CD14-positive monocyte (primary cell): ENCODE data around the gene CACNB2. TPM values are rescaled to one million over a fixed set of nuclear protein-coding genes. Genes with fewer than 3 reads are reported as not detected.

Source experiments
- DNase-seq, 3 donors: peaks; one replicate each; pipeline ENCODE4 v3.0.0-alpha.2; 2011 to 2022
- H2AFZ ChIP-seq: 2 replicates; pipeline ENCODE4 v1.6.0; 2012; ENCODE audit warnings: mild to moderate bottlenecking, low read depth, low read length, inconsistent platforms; ENCODE audit not compliant: insufficient read depth, poor library complexity, severe bottlenecking
- H3K27ac ChIP-seq, 2 donors: 1 replicate in 1 of 2; 2 replicates in 1 of 2; pipeline ENCODE4 v1.5.1; 2012 to 2013; ENCODE audit warnings: low read length in 2 of 2, control low read depth in 1 of 2, inconsistent platforms in 1 of 2, low read depth in 1 of 2, mild to moderate bottlenecking in 1 of 2
- H3K27me3 ChIP-seq, 2 donors: one replicate each; pipeline versions ENCODE4 v1.6.0 to v1.6.1; 2011 to 2013; ENCODE audit warnings: low read length in 2 of 2; ENCODE audit not compliant: control insufficient read depth in 2 of 2, insufficient read depth in 2 of 2
- H3K36me3 ChIP-seq, 2 donors: replicated peaks in 1 of 2; 1 replicate in 1 of 2; 2 replicates in 1 of 2; pipeline versions ENCODE4 v1.5.1 to v1.6.1; 2012 to 2013; ENCODE audit warnings: low read length in 2 of 2, control low read depth in 1 of 2, inconsistent platforms in 1 of 2, mild to moderate bottlenecking in 1 of 2; ENCODE audit not compliant: insufficient read depth in 2 of 2, control insufficient read depth in 1 of 2
- H3K4me1 ChIP-seq, 2 donors: 1 replicate in 1 of 2; 2 replicates in 1 of 2; pipeline versions ENCODE4 v1.5.1 to v1.6.1; 2012 to 2013; ENCODE audit warnings: low read length in 2 of 2, control low read depth in 1 of 2, inconsistent platforms in 1 of 2, mild to moderate bottlenecking in 1 of 2, moderate library complexity in 1 of 2; ENCODE audit not compliant: insufficient read depth in 2 of 2, control insufficient read depth in 1 of 2
- H3K4me2 ChIP-seq: replicated peaks from 2 replicates; pipeline ENCODE3; 2012; ENCODE audit warnings: low read length, moderate library complexity, mild to moderate bottlenecking; ENCODE audit not compliant: poor library complexity, severe bottlenecking; ENCODE audit errors: extremely low read depth
- H3K4me3 ChIP-seq, 3 experiments: fragments of 200-600 bp in 1 of 3; sonication (generic) in 1 of 3; replicated peaks in 1 of 3; 1 replicate in 2 of 3; 2 replicates in 1 of 3; pipeline ENCODE4 v1.5.1; 2011 to 2013; ENCODE audit warnings: low read length in 3 of 3, mild to moderate bottlenecking in 3 of 3, control low read depth in 2 of 3, low read depth in 2 of 3, inconsistent platforms in 1 of 3, moderate library complexity in 1 of 3
- H3K79me2 ChIP-seq: 2 replicates; pipeline ENCODE4 v1.6.0; 2012; ENCODE audit warnings: mild to moderate bottlenecking, control low read depth, inconsistent platforms, low read length, moderate library complexity; ENCODE audit not compliant: insufficient read depth
- H3K9ac ChIP-seq: 2 replicates; pipeline ENCODE4 v1.6.0; 2017; ENCODE audit warnings: low read length, mild to moderate bottlenecking; ENCODE audit not compliant: insufficient read depth, poor library complexity, severe bottlenecking
- H3K9me3 ChIP-seq, 2 donors: replicated peaks in 1 of 2; 1 replicate in 1 of 2; 2 replicates in 1 of 2; pipeline versions ENCODE4 v1.5.1 to v1.6.1; 2012 to 2013; ENCODE audit warnings: low read length in 2 of 2, control low read depth in 1 of 2; ENCODE audit not compliant: control insufficient read depth in 1 of 2, insufficient read depth in 1 of 2
- H4K20me1 ChIP-seq: 2 replicates; pipeline ENCODE4 v1.6.0; 2012; ENCODE audit warnings: mild to moderate bottlenecking, low read length, control low read depth, moderate library complexity; ENCODE audit not compliant: insufficient read depth
- H3K27ac Mint-ChIP-seq, 7 donors: one replicate each; pipeline ENCODE4 v1.8.0; 2020; ENCODE audit warnings: mild to moderate bottlenecking in 7 of 7, mixed read lengths in 7 of 7, moderate library complexity in 6 of 7, inconsistent platforms in 2 of 7
- H3K27me3 Mint-ChIP-seq, 3 donors: one replicate each; pipeline ENCODE4 v1.8.0; 2021 to 2022; ENCODE audit warnings: low read depth in 3 of 3, mild to moderate bottlenecking in 3 of 3, mixed read lengths in 3 of 3, moderate library complexity in 3 of 3, inconsistent platforms in 1 of 3
- H3K36me3 Mint-ChIP-seq, 2 donors: one replicate each; pipeline ENCODE4 v1.8.0; 2020; ENCODE audit warnings: mixed read lengths in 2 of 2, inconsistent platforms in 1 of 2, mild to moderate bottlenecking in 1 of 2
- H3K4me1 Mint-ChIP-seq: one replicate; pipeline ENCODE4 v1.8.0; 2020; ENCODE audit warnings: mild to moderate bottlenecking, mixed read lengths
- H3K4me3 Mint-ChIP-seq, 2 donors: one replicate each; pipeline ENCODE4 v1.8.0; 2020; ENCODE audit warnings: mild to moderate bottlenecking in 2 of 2, mixed read lengths in 2 of 2, moderate library complexity in 1 of 2
- H3K9me3 Mint-ChIP-seq, 7 donors: one replicate each; pipeline ENCODE4 v1.8.0; 2020 to 2022; ENCODE audit warnings: mixed read lengths in 7 of 7, mild to moderate bottlenecking in 6 of 7, moderate library complexity in 6 of 7, inconsistent platforms in 2 of 7
- CTCF ChIP-seq: fragments of 200-600 bp; IDR thresholded peaks from one replicate; pipeline ENCODE4 v1.8.0; 2022; ENCODE audit warnings: antibody characterized with exemption, mild to moderate bottlenecking
- WGBS: methylation state at CpG from one replicate; pipeline ENCODE4 v1.1.5; 2013; ENCODE audit warnings: missing lambda C conversion rate; ENCODE audit not compliant: insufficient coverage; 5-methylcytosine and 5-hydroxymethylcytosine counted together
- intact Hi-C, 2 donors: fragments of 100-400 bp; cut with micrococcal nuclease; formaldehyde crosslinking; loops; one replicate each; pipeline versions ENCODE4 v1.15.0 to v1.15.1; 2023
- polyA plus RNA-seq, 3 donors: library from polyadenylated mRNA; depleted of rRNA in 1 of 3; unstranded in 2 of 3; stranded (reverse) in 1 of 3; fragments of 300-500 nt in 2 of 3; fragments of >200 nt in 1 of 3; fragmentation: Illumina TruSeq in 2 of 3; gene quantifications; 1 replicate in 2 of 3; 2 replicates in 1 of 3; pipeline ENCODE4 v1.2.3, GENCODE V29; 2012 to 2021

CACNB2 gene
- polyA plus RNA-seq, 3 donors, result 0.05 TPM; not detected in 2

GRCh38 chr10:18136073-18136791 is 4.0 kb upstream of the CACNB2 start:
- Mint-ChIP-seq H3K4me1 (peaks cover 12% of the 10 kb centered on the region), H3K9me3 (peaks cover 0 to 7% (median 0%) of the 10 kb centered on the region in 7 donors), H3K27ac (no peak overlapping the region), H3K4me3 (no peak overlapping the region), H3K27me3 (peaks cover 25 to 33% (median 26%) of the 10 kb centered on the region in 3 donors), H3K36me3 (no peaks in the 10 kb centered on the region)
- Histone ChIP-seq H3K36me3 (no peaks in the 10 kb centered on the region), H3K4me3 (no peak overlapping the region), H2AFZ (no peak overlapping the region), H3K79me2 (no peaks in the 10 kb centered on the region), H3K27me3 (peaks cover 15 to 29% of the 10 kb centered on the region in 2 donors), H3K4me2 (no peak overlapping the region), H4K20me1 (no peaks in the 10 kb centered on the region), H3K27ac (no peak overlapping the region), H3K9me3 (peaks cover 0 to 8% of the 10 kb centered on the region in 2 donors), H3K4me1 (peaks cover 7 to 13% of the 10 kb centered on the region in 2 donors), H3K9ac (no peak overlapping the region)
- no peak for TF ChIP-seq CTCF
- intact Hi-C loops, result no loop called here
- WGBS, result 89% methylated on average over 3 of the region's 8 CpGs
- DNase-seq, result no peak

GRCh38 chr10:18137111-18137510 is 3.1 kb upstream of the CACNB2 start:
- Histone ChIP-seq H3K9ac (no peak overlapping the region), H3K79me2 (no peaks in the 10 kb centered on the region), H3K36me3 (no peaks in the 10 kb centered on the region), H3K27me3 (peaks cover 24 to 38% of the 10 kb centered on the region in 2 donors), H2AFZ (no peak overlapping the region), H3K4me2 (no peak overlapping the region), H4K20me1 (no peaks in the 10 kb centered on the region), H3K4me3 (no peak overlapping the region), H3K4me1 (peaks cover 7 to 13% of the 10 kb centered on the region in 2 donors), H3K27ac (no peak overlapping the region), H3K9me3 (peaks cover 0 to 8% of the 10 kb centered on the region in 2 donors)
- Mint-ChIP-seq H3K36me3 (no peaks in the 10 kb centered on the region), H3K9me3 (peaks cover 0 to 7% (median 0%) of the 10 kb centered on the region in 7 donors), H3K27ac (no peak overlapping the region), H3K4me3 (no peak overlapping the region), H3K27me3 (peaks cover 34 to 42% (median 34%) of the 10 kb centered on the region in 3 donors), H3K4me1 (peaks cover 16% of the 10 kb centered on the region)
- intact Hi-C loops, result no loop called here
- no peak for DNase-seq
- 100% methylated on average over 1 of the region's 1 CpG for WGBS
- TF ChIP-seq CTCF, result no peak
